Activated T-cell treated with anti-CD3 and anti-CD28 coated beads, Interleukin-2, amount 50 U/mL, for 4 hours (primary cell): ENCODE measurements around the gene STK32A. TPM values are rescaled to one million over a fixed set of nuclear protein-coding genes. Genes with fewer than 3 reads are reported as not detected.

Experiments used
- ATAC-seq, 2 donors: fragments of 200-7000 bp; cut with Tn5 transposase; one replicate each; pipeline ENCODE4 v1.10.0; 2021
- DNase-seq: peaks from one replicate; pipeline ENCODE4 v3.0.0-alpha.2; 2020
- H3K27me3 Mint-ChIP-seq: one replicate; pipeline ENCODE4 v1.8.0; 2021; ENCODE audit warnings: low read depth, mixed read lengths
- H3K36me3 Mint-ChIP-seq: one replicate; pipeline ENCODE4 v1.8.0; 2022; ENCODE audit warnings: mixed read lengths; ENCODE audit not compliant: insufficient read depth
- H3K4me1 Mint-ChIP-seq: one replicate; pipeline ENCODE4 v1.8.0; 2021; ENCODE audit warnings: low read depth, mixed read lengths
- H3K4me3 Mint-ChIP-seq: one replicate; pipeline ENCODE4 v1.8.0; 2021; ENCODE audit warnings: mild to moderate bottlenecking, moderate library complexity, mixed read lengths
- H3K9me3 Mint-ChIP-seq: one replicate; pipeline ENCODE4 v1.8.0; 2021; ENCODE audit warnings: mixed read lengths
- total RNA-seq, 3 donors: library from RNA; stranded (reverse); gene quantifications; one replicate each; pipeline ENCODE4 v1.2.1, GENCODE V29; 2021

STK32A gene
- total RNA-seq, 3 donors from 2014 or later = not detected

GRCh38 chr5:147427521-147428401 is 192.9 kb downstream of the STK32A start:
- Mint-ChIP-seq H3K4me3 (no peak overlapping the region), H3K9me3 (no peaks in the 10 kb centered on the region), H3K4me1 (no peaks in the 10 kb centered on the region), H3K36me3 (no peaks in the 10 kb centered on the region), H3K27me3 (peaks cover 3% of the 10 kb centered on the region)
- DNase-seq = no peak
- no peak for ATAC-seq

DNA sequence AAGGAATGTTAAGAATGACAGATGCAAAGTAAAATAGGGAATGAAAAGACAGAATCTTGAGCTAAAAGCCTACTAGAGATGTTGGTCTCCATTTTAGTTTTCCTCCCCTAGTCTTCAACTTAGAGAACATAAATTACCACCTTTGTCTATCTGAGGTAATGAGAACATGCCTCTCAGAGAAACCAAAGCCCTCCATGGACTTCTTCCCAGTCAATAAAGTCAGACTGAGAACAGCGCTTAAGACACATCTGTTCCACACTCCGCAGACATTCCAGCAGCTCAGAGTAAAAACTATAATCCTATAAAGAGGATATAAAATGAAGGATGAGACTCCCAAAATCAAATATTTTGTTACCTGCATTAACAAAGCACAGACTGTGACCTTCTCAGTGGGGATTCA is 195.8 kb downstream of the STK32A start:
- H3K36me3 Mint-ChIP-seq = no peaks in the 10 kb centered on the region
- H3K9me3 Mint-ChIP-seq = no peaks in the 10 kb centered on the region
- no peak overlapping the region for H3K4me3 Mint-ChIP-seq
- DNase-seq = no peak
- no peaks in the 10 kb centered on the region for H3K4me1 Mint-ChIP-seq
- ATAC-seq = no peak
- peaks cover 7% of the 10 kb centered on the region for H3K27me3 Mint-ChIP-seq

DNA sequence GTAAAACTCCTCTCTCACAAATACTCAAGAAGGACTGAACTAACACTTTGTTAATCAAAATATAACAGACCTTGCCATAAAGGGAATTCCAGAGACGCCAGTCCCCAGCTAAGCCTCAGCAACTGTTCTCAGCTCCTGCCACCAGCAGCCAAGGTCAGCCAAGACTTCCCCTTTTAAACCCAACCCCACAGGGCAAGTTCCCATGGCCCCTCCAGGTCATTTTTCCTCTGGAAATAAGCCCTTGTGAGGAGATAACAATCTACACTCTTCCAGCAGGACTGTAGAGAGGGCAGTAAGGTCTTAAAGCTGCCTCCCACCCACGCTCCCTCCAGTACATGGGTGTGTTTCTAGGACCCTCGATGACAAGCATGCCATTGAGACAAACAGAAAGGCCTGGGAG is 196.8 kb downstream of the STK32A start:
- Mint-ChIP-seq H3K4me3 (no peak overlapping the region), H3K4me1 (no peaks in the 10 kb centered on the region), H3K9me3 (no peaks in the 10 kb centered on the region), H3K36me3 (no peaks in the 10 kb centered on the region), H3K27me3 (peaks cover 5% of the 10 kb centered on the region)
- DNase-seq (no peak), ATAC-seq (no peak)

- Mint-ChIP-seq H3K27me3 (peaks cover 5% of the 10 kb centered on the region), H3K4me1 (no peaks in the 10 kb centered on the region), H3K4me3 (no peak overlapping the region), H3K9me3 (no peaks in the 10 kb centered on the region), H3K36me3 (no peaks in the 10 kb centered on the region)
- no peak for ATAC-seq
- no peak for DNase-seq
Observed at GRCh38 chr5:147432323-147432722, 197.5 kb downstream of the STK32A start.

DNA sequence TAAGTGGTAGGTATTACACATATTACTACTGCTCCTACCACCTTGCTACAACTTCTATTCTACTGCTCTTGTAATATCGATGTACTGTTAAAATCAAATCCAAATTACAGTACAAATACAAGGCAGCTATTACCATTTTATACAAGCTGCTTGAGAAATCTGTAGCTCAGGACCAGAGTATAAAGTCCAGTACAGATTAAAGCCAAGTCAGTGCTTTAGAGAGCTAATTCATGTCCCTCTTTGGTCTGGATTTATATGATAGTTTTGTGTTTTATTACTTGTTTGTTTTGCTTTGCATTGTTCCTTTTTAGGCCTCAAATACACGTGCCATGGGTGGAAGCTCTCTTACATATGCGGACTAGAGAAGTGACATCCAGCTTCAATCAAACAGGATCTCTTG is 199.2 kb downstream of the STK32A start:
- Mint-ChIP-seq H3K27me3 (peaks cover 5% of the 10 kb centered on the region), H3K4me3 (no peak overlapping the region), H3K36me3 (no peaks in the 10 kb centered on the region), H3K9me3 (no peaks in the 10 kb centered on the region), H3K4me1 (no peaks in the 10 kb centered on the region)
- no peak for DNase-seq
- no peak for ATAC-seq

- H3K9me3 Mint-ChIP-seq = no peaks in the 10 kb centered on the region
Observed at GRCh38 chr5:147436596-147436995, 201.8 kb downstream of the STK32A start.

GRCh38 chr5:147437161-147437596 is 202.4 kb downstream of the STK32A start:
- Mint-ChIP-seq H3K4me3 (no peak overlapping the region), H3K4me1 (no peaks in the 10 kb centered on the region), H3K9me3 (no peaks in the 10 kb centered on the region), H3K27me3 (peaks cover 5% of the 10 kb centered on the region), H3K36me3 (no peaks in the 10 kb centered on the region)
- no peak for ATAC-seq
- no peak for DNase-seq

More at GRCh38 chr5:147436596-147436995, 201.8 kb downstream of the STK32A start:
- H3K27me3 Mint-ChIP-seq = peaks cover 5% of the 10 kb centered on the region
- H3K36me3 Mint-ChIP-seq = no peaks in the 10 kb centered on the region
- no peak for ATAC-seq
- no peaks in the 10 kb centered on the region for H3K4me1 Mint-ChIP-seq
- DNase-seq = no peak
- H3K4me3 Mint-ChIP-seq = no peak overlapping the region
